ENCODE measurements around the gene CLCN1. TPM values are rescaled to one million over a fixed set of nuclear protein-coding genes. Genes with fewer than 3 reads are reported as not detected.
A peak's percentile ranks its signal among the peaks of the same experiment; 100 is the strongest.

The CLCN1 gene
- total and polyA plus RNA-seq, 2 of the 4 experiments (the other 2 are of a cell fraction) = not detected

DNA sequence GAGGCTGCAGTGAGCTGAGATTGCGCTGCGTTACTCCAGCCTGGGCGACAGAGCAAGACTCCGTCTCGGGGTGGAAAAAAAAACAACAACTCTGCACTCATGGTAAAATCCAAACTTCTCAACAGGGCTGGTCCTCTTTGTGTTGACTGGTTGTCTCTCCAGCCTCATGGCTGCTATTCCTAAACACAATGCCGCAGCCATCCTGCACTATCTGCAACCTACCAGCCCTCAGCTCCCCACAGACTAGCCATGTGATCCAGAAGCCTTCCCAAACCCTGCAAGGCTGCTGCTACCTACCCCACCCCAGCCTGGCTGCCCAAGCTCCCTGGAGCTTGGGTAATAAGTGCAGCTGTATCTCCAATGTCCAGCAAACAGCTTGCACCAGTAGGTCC lies 77.0 kb downstream of the CLCN1 start:
- DNase-seq = no peak
- peaks cover 63% of the 10 kb centered on the region for H4K20me1 ChIP-seq (ENCODE audit: insufficient read depth, low read length)
- H3K56ac ChIP-seq (ENCODE audit: extremely low read depth, insufficient read depth, low read length) = no peak overlapping the region
- H2AFZ ChIP-seq (replicated peaks; ENCODE audit: low read length, poor library complexity) = no peak overlapping the region
- no peak overlapping the region for H4K5ac ChIP-seq (ENCODE audit: low read depth, low read length)
- H3K14ac ChIP-seq (replicated peaks; ENCODE audit: low read depth, low read length) = no peak overlapping the region
- H3K9me3 ChIP-seq (ENCODE audit: control insufficient read depth, insufficient read depth, low read length) = no peaks in the 10 kb centered on the region
- no peak overlapping the region for H2BK5ac ChIP-seq (ENCODE audit: low read depth, low read length, poor library complexity, severe bottlenecking)
- no peak overlapping the region for H3K27ac ChIP-seq (ENCODE audit: insufficient read depth, low read length)
- no peak overlapping the region for H4K8ac ChIP-seq (ENCODE audit: low read depth in 2 of 2, low read length in 2 of 2)
- H3K79me1 ChIP-seq (ENCODE audit: low read depth in 1 of 2, low read length in 2 of 2) = peaks cover 16 to 46% of the 10 kb centered on the region in 2 experiments; a peak in 3 of 4 replicates
- H3K18ac ChIP-seq (ENCODE audit: low read depth, low read length) = no peak overlapping the region; the same call in 1 of the 2 replicates
- H3K9ac ChIP-seq (ENCODE audit: low read depth, low read length) = no peak overlapping the region
- TF ChIP-seq NFE2L2 (IDR thresholded peaks at IDR 0.05; ENCODE audit: low read depth, low read length) = no peak
- TF ChIP-seq RCOR1 (IDR thresholded peaks at IDR 0.05; ENCODE audit: insufficient replicate concordance, low read length) = no peak
- TF ChIP-seq MAFK (IDR thresholded peaks at IDR 0.05; ENCODE audit: low read depth, low read length) = no peak
- no peak for TF ChIP-seq RAD21 (IDR thresholded peaks at IDR 0.05; ENCODE audit: low read length)
- TF ChIP-seq CHD1 (IDR thresholded peaks at IDR 0.05; ENCODE audit: low read depth, low read length) = no peak
- no peak for TF ChIP-seq MAZ (IDR thresholded peaks at IDR 0.05; ENCODE audit: borderline replicate concordance, low read depth, low read length)
- no peak for TF ChIP-seq BHLHE40 (IDR thresholded peaks at IDR 0.05; ENCODE audit: low read depth, low read length)
- TF ChIP-seq CEBPB (IDR thresholded peaks at IDR 0.05; ENCODE audit: low read depth, low read length) = no peak
- TF ChIP-seq FOS (IDR thresholded peaks at IDR 0.05; ENCODE audit: low read depth, low read length) = no peak
- TF ChIP-seq ELK1 (IDR thresholded peaks at IDR 0.05; ENCODE audit: borderline replicate concordance, low read depth, low read length) = no peak
- TF ChIP-seq MXI1 (IDR thresholded peaks at IDR 0.05; ENCODE audit: borderline replicate concordance, low read depth, low read length) = no peak
- no peak for TF ChIP-seq POLR2A (IDR thresholded peaks at IDR 0.05; ENCODE audit: low read depth, low read length)
- no peak for TF ChIP-seq SMC3 (IDR thresholded peaks at IDR 0.05; ENCODE audit: low read depth, low read length)
- TF ChIP-seq USF2 (IDR thresholded peaks at IDR 0.05; ENCODE audit: low read depth, low read length) = no peak
- TF ChIP-seq, protein P1, sequence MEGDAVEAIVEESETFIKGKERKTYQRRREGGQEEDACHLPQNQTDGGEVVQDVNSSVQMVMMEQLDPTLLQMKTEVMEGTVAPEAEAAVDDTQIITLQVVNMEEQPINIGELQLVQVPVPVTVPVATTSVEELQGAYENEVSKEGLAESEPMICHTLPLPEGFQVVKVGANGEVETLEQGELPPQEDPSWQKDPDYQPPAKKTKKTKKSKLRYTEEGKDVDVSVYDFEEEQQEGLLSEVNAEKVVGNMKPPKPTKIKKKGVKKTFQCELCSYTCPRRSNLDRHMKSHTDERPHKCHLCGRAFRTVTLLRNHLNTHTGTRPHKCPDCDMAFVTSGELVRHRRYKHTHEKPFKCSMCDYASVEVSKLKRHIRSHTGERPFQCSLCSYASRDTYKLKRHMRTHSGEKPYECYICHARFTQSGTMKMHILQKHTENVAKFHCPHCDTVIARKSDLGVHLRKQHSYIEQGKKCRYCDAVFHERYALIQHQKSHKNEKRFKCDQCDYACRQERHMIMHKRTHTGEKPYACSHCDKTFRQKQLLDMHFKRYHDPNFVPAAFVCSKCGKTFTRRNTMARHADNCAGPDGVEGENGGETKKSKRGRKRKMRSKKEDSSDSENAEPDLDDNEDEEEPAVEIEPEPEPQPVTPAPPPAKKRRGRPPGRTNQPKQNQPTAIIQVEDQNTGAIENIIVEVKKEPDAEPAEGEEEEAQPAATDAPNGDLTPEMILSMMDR (conservative IDR thresholded peaks at IDR 0.05; ENCODE audit: low read depth, low read length) = no peak
- no peak for TF ChIP-seq RFX5 (IDR thresholded peaks at IDR 0.05; ENCODE audit: low read depth, low read length)
- no peak overlapping the region for H2BK120ac ChIP-seq (ENCODE audit: low read depth, low read length)
- no TSS peak for BruUV-seq (replicated peaks)
- no peak overlapping the region for H4K91ac ChIP-seq (ENCODE audit: insufficient read depth, low read depth, low read length)
- dilution Hi-C loops (cut with HindIII; ENCODE audit: low sequenced_read_pairs, unreplicated experiment) (no loop called here), in situ Hi-C loops (cut with MboI; ENCODE audit: low sequenced_read_pairs) (no loop called here), intact Hi-C loops (cut with micrococcal nuclease) (loop anchor here (5.0 kb wide), 1 partner anchor 99 kb away; no protein-coding TSS in a partner anchor)
- peaks cover 50% of the 10 kb centered on the region for H3K36me3 ChIP-seq (ENCODE audit: control insufficient read depth, insufficient read depth, low read length)
- H2AK5ac ChIP-seq (ENCODE audit: low read depth, low read length) = no peak overlapping the region
- H2BK15ac ChIP-seq (ENCODE audit: low read depth, low read length) = no peak overlapping the region
- no peak overlapping the region for H3K4me2 ChIP-seq (ENCODE audit: low read depth, low read length)
- no peak overlapping the region for H3K4me3 ChIP-seq (ENCODE audit: insufficient read depth, low read depth, low read length)
- CTCF ChIA-PET = interaction anchor here (0.9 kb wide), 1 partner anchor 153 kb away, joined by 5 read pairs; no protein-coding TSS in a partner anchor
- peak; percentile 1 for ATAC-seq (ENCODE audit: low read depth)
- no peak overlapping the region for H2BK20ac ChIP-seq (ENCODE audit: low read depth, low read length)
- POLR2A ChIA-PET (ENCODE audit: unreplicated experiment) = interaction anchor here (0.6 to 1.7 kb wide), 4 partner anchors 8 to 74 kb away, joined by 3 to 7 read pairs (median 6); no protein-coding TSS in a partner anchor
- no peak overlapping the region for H3K4ac ChIP-seq (ENCODE audit: low read depth, low read length)
- H3K23ac ChIP-seq (ENCODE audit: low read depth, low read length) = no peak overlapping the region
- no peak overlapping the region for H2AK9ac ChIP-seq (replicated peaks; ENCODE audit: low read depth, low read length, poor library complexity)
- peaks cover 3% of the 10 kb centered on the region; the same call in 1 of the 2 replicates for H3K27me3 ChIP-seq (ENCODE audit: control insufficient read depth, insufficient read depth, low read length)
- H3K4me1 ChIP-seq (ENCODE audit: control insufficient read depth, insufficient read depth, low read length) = peaks cover 40% of the 10 kb centered on the region
- WGBS, 2 experiments (ENCODE audit: extremely low coverage in 2 of 2, insufficient read length in 1 of 2) = 80% methylated on average over 1 of the region's 6 CpGs; no CpG with 5 or more reads in 1 of the 2 experiments
- peaks cover 30% of the 10 kb centered on the region for H3K9me1 ChIP-seq (ENCODE audit: insufficient read depth, low read length)

All from IMR-90 (cell line).